Gastroesophageal sphincter (tissue), 4 donors: ENCODE results near the gene SLC6A12. TPM values are rescaled to one million over a fixed set of nuclear protein-coding genes. Genes with fewer than 3 reads are reported as not detected.

Experiments used
- ATAC-seq: fragments of 150-250 bp; one replicate; pipeline ENCODE4 v1.9.1; 2016; ENCODE audit warnings: mild to moderate bottlenecking, moderate library complexity
- H3K27ac ChIP-seq, 4 donors: fragments of 200-600 bp; sonication (generic) in 3 of 4; 1 replicate in 3 of 4; 2 replicates in 1 of 4; pipeline ENCODE4 v1.5.1; 2016 to 2019
- H3K27me3 ChIP-seq: fragments of 200-600 bp; sonication (generic); one replicate; pipeline ENCODE4 v1.5.1; 2019
- H3K36me3 ChIP-seq, 2 donors: fragments of 200-600 bp; sonication (generic); one replicate each; pipeline ENCODE4 v1.5.1; 2019; ENCODE audit warnings: control low read depth in 1 of 2
- H3K4me1 ChIP-seq, 3 donors: fragments of 200-600 bp; sonication (generic); 1 replicate in 2 of 3; 2 replicates in 1 of 3; pipeline ENCODE4 v1.5.1; 2016 to 2019; ENCODE audit warnings: control low read depth in 2 of 3
- H3K4me3 ChIP-seq, 2 donors: fragments of 200-600 bp; sonication (generic); one replicate each; pipeline ENCODE4 v1.5.1; 2019; ENCODE audit warnings: mild to moderate bottlenecking in 1 of 2, moderate library complexity in 1 of 2
- H3K9me3 ChIP-seq, 3 donors: fragments of 200-600 bp; sonication (generic); one replicate each; pipeline ENCODE4 v1.5.1; 2017 to 2019; ENCODE audit warnings: control low read depth in 2 of 3
- CTCF ChIP-seq, 4 experiments: fragments of 200-600 bp in 2 of 4; fragments of 450-650 bp in 2 of 4; sonication (generic) in 1 of 4; IDR thresholded peaks; one replicate each; pipeline ENCODE4 v1.5.1; 2017 to 2019; ENCODE audit warnings: antibody characterized with exemption in 4 of 4, mild to moderate bottlenecking in 2 of 4, moderate library complexity in 2 of 4
- EP300 ChIP-seq: sonication (generic); formaldehyde crosslinking; IDR thresholded peaks from one replicate; pipeline ENCODE4 v1.6.1; 2017; ENCODE audit warnings: antibody characterized with exemption, mild to moderate bottlenecking
- POLR2A ChIP-seq, 2 donors: fragments of 450-650 bp; IDR thresholded peaks; one replicate each; pipeline ENCODE4 v1.6.1; 2017; ENCODE audit warnings: antibody characterized with exemption in 2 of 2, mild to moderate bottlenecking in 2 of 2, moderate library complexity in 1 of 2
- POLR2AphosphoS5 ChIP-seq: sonication (generic); formaldehyde crosslinking; IDR thresholded peaks from one replicate; pipeline ENCODE4 v1.6.1; 2017; ENCODE audit warnings: antibody characterized with exemption
- WGBS, 2 donors: methylation state at CpG; one replicate each; pipeline ENCODE4 v1.1.5; 2018; ENCODE audit warnings: low coverage in 1 of 2; 5-methylcytosine and 5-hydroxymethylcytosine counted together
- total RNA-seq, 4 donors: library from RNA; depleted of rRNA; stranded (reverse); fragments of >200 nt; gene quantifications; one replicate each; pipeline ENCODE4 v1.1.0, GENCODE V29; 2016

The SLC6A12 gene
- total RNA-seq, 4 donors from 2014 or later, result 11.3 TPM; not detected in 3

GRCh38 chr12:225012-225411 is 11.1 kb upstream of the SLC6A12 start:
- WGBS, 2 donors, result 87 to 95% methylated on average over 4 to 6 of the region's 18 CpGs
- Histone ChIP-seq H3K36me3 (no peaks in the 10 kb centered on the region), H3K9me3 (no peaks in the 10 kb centered on the region), H3K4me3 (no peak overlapping the region), H3K4me1 (no peaks in the 10 kb centered on the region), H3K27ac (no peak overlapping the region), H3K27me3 (peaks cover 43% of the 10 kb centered on the region)
- ATAC-seq, result no peak
- TF ChIP-seq EP300 (no peak), CTCF (IDR thresholded peaks at IDR 0.05) (no peak), POLR2A (IDR thresholded peaks at IDR 0.05) (no peak), POLR2AphosphoS5 (no peak)

GRCh38 chr12:224330-224729 is 10.4 kb upstream of the SLC6A12 start:
- TF ChIP-seq EP300 (no peak), POLR2AphosphoS5 (no peak), CTCF (IDR thresholded peaks at IDR 0.05) (no peak), POLR2A (IDR thresholded peaks at IDR 0.05) (no peak)
- Histone ChIP-seq H3K9me3 (no peaks in the 10 kb centered on the region), H3K27me3 (peaks cover 50% of the 10 kb centered on the region), H3K27ac (no peak overlapping the region), H3K36me3 (no peaks in the 10 kb centered on the region), H3K4me3 (no peak overlapping the region), H3K4me1 (no peaks in the 10 kb centered on the region)
- no peak for ATAC-seq
- WGBS, 2 donors, result no CpG with 5 or more reads among the region's 9 CpGs

- Histone ChIP-seq H3K27ac (no peak overlapping the region), H3K9me3 (no peaks in the 10 kb centered on the region), H3K4me1 (no peaks in the 10 kb centered on the region), H3K36me3 (no peaks in the 10 kb centered on the region), H3K4me3 (no peak overlapping the region), H3K27me3 (peaks cover 54% of the 10 kb centered on the region)
- TF ChIP-seq POLR2A (IDR thresholded peaks at IDR 0.05) (no peak), CTCF (IDR thresholded peaks at IDR 0.05) (no peak), EP300 (no peak)
- ATAC-seq, result no peak
- WGBS, 2 donors, result 73 to 74% methylated on average over 4 to 7 of the region's 11 CpGs
Measured at GRCh38 chr12:223841-224240, 9.9 kb upstream of the SLC6A12 start.

- no peaks in the 10 kb centered on the region for H3K36me3 ChIP-seq
- no peak for ATAC-seq
- WGBS, 2 donors, result 95% methylated on average over 3 of the region's 6 CpGs; no CpG with 5 or more reads in 1 of the 2 donors
- no peak for TF ChIP-seq POLR2A (IDR thresholded peaks at IDR 0.05)
- no peak for TF ChIP-seq POLR2AphosphoS5
- no peak overlapping the region for H3K27ac ChIP-seq
- no peak overlapping the region for H3K4me3 ChIP-seq
- H3K4me1 ChIP-seq, result no peaks in the 10 kb centered on the region
- no peaks in the 10 kb centered on the region for H3K9me3 ChIP-seq
- H3K27me3 ChIP-seq, result peaks cover 43% of the 10 kb centered on the region
Measured at GRCh38 chr12:221736-222135, 7.8 kb upstream of the SLC6A12 start.

DNA sequence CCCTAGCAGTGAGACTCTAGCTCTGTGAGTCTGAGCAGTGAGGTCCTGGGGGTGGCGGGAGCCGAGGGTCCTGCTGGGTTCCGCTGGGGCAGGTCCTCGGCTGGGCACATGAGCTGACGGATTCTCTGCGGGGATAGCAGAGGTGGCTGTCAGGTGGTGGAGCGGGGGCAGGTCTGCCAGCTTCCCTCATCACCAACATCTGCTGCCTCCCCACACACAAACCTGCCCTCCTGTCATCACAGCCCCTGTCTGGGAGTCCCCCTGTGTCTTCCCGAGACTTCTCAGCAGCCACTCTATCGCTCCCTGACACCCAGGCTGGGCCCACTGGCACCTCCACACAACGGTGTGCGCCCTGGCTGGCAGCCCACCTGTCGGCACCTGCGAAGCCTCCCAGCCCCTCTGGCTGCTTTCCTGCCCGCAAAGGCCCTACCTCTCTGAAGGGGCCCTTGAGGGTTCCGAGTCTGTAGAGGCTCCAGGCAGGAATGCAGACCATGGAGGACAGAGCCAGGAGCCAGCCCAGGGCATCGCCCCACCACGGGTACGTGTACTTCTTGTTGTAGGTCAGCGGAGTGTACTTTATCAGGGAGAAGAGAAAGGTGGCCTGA is 7.1 kb upstream of the SLC6A12 start:
- Histone ChIP-seq H3K4me1 (no peaks in the 10 kb centered on the region), H3K36me3 (no peaks in the 10 kb centered on the region), H3K4me3 (no peak overlapping the region), H3K27ac (no peak overlapping the region), H3K27me3 (peaks cover 41% of the 10 kb centered on the region), H3K9me3 (no peaks in the 10 kb centered on the region)
- WGBS, 2 donors, result 100% methylated on average over 1 of the region's 19 CpGs; no CpG with 5 or more reads in 1 of the 2 donors
- no peak for TF ChIP-seq EP300
- no peak for TF ChIP-seq CTCF (IDR thresholded peaks at IDR 0.05)
- no peak for TF ChIP-seq POLR2AphosphoS5
- no peak for TF ChIP-seq POLR2A (IDR thresholded peaks at IDR 0.05)
- ATAC-seq, result no peak
